ENCODE data around the gene LUZP2.

Gene LUZP2

DNA sequence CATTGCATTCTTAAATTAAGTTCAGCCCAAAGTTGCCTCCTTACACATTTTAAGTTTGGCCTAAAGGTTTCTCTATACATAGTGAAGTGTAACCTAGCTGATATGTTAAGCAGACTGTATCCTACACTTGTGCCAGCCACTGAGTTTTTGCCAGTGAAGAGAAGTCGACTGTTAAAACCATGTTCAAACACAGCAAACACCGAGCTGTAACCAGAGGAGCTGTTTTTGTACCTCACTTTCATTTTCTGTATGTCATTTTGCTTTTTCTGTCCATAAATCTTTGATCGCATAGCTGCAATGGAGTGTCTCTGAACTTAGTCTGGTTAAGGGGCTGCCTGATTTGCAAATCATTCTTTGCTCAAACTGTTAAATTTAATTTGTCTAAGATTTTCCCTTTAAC lies 403.7 kb downstream of the LUZP2 start:
- no peak for DNase-seq (ENCODE audit: extremely low read depth, low read depth)
- TF ChIP-seq, protein P1, sequence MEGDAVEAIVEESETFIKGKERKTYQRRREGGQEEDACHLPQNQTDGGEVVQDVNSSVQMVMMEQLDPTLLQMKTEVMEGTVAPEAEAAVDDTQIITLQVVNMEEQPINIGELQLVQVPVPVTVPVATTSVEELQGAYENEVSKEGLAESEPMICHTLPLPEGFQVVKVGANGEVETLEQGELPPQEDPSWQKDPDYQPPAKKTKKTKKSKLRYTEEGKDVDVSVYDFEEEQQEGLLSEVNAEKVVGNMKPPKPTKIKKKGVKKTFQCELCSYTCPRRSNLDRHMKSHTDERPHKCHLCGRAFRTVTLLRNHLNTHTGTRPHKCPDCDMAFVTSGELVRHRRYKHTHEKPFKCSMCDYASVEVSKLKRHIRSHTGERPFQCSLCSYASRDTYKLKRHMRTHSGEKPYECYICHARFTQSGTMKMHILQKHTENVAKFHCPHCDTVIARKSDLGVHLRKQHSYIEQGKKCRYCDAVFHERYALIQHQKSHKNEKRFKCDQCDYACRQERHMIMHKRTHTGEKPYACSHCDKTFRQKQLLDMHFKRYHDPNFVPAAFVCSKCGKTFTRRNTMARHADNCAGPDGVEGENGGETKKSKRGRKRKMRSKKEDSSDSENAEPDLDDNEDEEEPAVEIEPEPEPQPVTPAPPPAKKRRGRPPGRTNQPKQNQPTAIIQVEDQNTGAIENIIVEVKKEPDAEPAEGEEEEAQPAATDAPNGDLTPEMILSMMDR (IDR thresholded peaks at IDR 0.05; ENCODE audit: low read depth, low read length), result no peak

DNA sequence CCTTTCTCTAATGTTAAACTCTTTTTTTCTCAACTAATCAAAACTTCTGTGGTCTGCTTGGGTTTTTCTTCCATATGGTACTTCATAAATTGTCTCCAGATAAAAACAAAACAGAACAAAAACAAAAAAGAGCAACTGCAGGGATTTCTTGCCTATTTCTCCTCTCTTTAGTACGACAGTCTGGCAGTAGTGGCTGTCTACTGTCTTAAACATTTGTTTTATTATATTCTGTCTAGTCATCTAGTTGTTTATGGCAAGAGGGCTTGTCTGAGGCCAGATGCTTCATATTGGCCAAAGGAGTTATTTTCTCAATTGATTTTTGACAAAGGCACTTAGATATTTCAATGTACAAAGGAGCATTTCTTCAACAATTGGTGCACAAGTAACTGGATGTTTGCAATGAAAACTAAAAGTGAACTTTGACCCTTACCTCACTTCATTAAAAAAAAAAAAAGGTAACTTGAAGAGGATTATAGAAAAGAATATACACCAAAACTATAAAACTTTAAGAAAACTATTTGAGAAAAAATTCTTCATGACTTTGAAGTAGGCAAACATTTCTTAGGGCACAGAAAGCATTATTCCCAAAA lies 404.2 kb downstream of the LUZP2 start:
- DNase-seq (ENCODE audit: extremely low read depth, low read depth), result no peak
- TF ChIP-seq, protein P1 (IDR thresholded peaks at IDR 0.05; ENCODE audit: low read depth, low read length), result no peak

DNA sequence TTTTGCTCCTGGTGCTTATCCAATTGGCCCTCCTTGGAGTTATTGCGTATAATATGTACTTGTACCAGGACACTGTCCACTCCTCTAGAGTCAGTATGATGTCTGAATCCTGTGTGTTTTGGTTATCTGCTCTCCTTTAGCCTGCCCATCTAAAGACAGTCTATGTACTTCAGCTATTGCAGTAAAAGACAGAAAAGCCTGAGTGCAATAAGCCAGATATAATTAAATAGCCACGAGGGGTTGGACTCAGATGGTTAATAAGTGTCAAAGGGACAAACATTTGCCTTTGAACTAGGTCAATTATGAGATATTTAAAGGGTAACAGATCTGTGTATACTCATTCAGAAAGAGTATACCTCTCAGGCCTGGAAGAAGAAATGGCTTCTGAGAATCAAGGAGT lies 406.7 kb downstream of the LUZP2 start:
- TF ChIP-seq, protein P1 (IDR thresholded peaks at IDR 0.05; ENCODE audit: low read depth, low read length), result no peak
- no peak for DNase-seq (ENCODE audit: extremely low read depth, low read depth)

DNA sequence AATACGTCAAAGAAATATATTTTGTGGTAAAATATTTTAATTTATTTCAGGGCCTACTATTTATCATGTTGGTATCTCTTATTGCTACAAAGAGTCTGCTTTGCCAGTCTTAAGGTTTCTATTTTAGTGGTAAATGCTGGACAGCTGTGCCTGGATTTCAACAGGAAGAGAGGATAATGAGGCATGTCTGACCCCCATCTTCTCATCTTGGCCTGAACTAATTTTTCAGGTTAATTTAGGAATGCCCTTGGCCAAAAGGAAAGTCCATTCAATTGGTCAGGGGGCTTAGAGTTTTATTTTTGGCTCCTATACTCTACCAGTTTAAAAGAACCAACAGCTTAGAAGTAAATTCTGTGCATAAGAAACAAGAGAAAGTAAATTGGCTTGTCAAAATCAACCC lies 428.2 kb downstream of the LUZP2 start:
- no peak for DNase-seq (ENCODE audit: extremely low read depth, low read depth)

DNA sequence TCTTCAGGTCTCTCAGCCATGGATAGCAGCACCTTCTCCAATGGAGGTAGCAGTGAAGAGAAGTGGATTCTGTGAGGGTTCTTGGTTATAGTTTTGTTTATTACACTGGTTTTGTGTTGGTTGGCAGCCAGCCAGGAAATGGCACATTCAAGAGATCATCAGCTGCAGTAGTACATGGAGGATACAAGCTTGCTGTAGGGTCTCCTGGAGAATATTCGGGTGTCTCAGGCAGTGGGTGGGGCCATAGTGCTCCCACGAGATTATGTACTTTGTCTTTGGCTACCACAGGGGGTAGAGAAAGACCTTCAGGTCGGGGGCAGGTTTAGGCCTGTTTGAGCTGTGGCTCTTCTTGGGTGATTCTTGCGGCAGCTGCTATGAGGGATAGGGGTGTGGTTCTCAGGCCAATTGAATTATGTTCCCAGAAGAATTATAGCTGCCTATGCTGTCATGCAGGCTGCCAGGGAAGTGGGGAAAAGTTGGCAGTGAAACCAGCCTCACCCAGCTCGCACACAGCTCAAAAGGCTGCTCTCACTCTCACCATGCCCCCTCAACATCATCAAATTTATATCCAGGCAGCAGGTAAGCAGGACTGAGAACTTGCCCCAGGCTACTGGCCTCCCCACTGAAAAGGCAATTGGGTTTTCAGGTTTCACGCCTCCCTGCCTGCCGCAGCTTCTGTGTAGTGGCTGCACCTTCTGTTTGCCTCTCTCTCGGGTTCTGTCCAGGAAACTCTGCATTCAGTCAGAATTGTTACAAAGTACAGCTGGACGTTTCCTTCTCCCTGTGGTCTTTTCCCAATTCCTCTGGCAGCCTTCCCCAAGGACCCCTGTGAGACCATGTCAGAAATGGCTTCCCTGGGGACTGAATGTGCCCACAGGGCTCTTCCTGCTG lies 435.5 kb downstream of the LUZP2 start:
- TF ChIP-seq, protein P1 (IDR thresholded peaks at IDR 0.05; ENCODE audit: low read depth, low read length), result no peak
- no peak for DNase-seq (ENCODE audit: extremely low read depth, low read depth)

More for the DNA sequence above, 428.2 kb downstream of the LUZP2 start:
- TF ChIP-seq, protein P1 (IDR thresholded peaks at IDR 0.05; ENCODE audit: low read depth, low read length), result no peak

DNA sequence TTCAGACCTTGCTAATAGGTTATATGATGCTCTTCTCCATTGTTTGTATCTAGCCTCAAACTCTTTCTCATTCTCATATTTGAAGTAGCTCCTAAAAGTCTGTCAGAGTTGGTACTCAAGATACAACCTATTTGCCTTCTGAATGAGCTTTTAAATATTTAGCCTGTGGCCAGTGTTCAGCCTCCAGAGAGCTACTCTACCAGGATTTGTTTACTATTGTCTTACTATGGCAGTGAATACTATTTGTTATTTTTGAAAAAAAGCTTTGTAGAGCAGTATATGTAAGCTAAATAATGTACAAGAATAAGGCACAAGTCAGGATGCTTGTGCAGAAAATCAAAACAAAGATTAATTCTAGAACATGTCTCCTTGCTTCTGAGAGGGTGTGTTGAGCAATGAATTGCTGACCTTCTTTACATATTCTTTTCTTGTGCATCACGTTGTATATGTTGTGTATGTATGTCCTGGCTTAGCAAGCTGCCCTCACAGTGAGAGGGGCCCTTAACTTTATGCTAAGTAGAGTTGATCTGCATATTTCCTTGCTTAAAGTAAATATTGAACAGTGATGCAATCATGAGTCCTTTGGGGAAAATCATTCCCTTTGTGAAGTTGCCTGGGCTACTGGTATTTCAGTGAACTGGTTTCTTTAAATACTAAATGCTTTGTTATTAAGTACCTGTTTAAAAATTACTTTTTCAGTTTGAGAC lies 438.0 kb downstream of the LUZP2 start:
- no peak for DNase-seq (ENCODE audit: extremely low read depth, low read depth)
- TF ChIP-seq, protein P1 (IDR thresholded peaks at IDR 0.05; ENCODE audit: low read depth, low read length), result no peak

DNA sequence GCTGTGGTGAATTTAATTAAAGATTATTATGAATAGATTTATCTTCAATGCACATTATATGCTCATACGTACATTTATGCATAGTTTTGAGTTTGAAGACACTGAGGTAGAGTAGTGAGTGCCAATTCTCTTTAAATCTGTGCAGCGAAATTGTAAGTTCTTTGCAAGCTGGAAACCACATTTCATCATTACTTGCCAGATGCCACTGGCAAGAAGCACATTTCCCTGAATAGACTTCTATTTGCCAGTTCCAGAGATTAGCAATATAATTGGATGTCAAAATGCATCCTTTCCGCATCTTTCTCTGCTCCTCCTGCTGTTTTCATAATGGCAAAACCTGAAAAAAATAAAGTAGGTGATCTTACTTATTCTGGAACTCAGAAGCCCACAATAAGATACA lies 448.0 kb downstream of the LUZP2 start:
- DNase-seq (ENCODE audit: extremely low read depth, low read depth), result no peak
- TF ChIP-seq, protein P1 (IDR thresholded peaks at IDR 0.05; ENCODE audit: low read depth, low read length), result no peak

Data from AG09319 (cell line).